SK-N-MC (cell line): ENCODE measurements around the gene RBM47.

Source experiments
- EZH2 ChIP-seq: fragments of 200-600 bp; sonication (generic); IDR thresholded peaks from one replicate; pipeline ENCODE4 v1.6.1; 2017; ENCODE audit warnings: antibody characterized with exemption
- FOXP2 ChIP-seq: optimal IDR thresholded peaks from 2 replicates; pipeline ENCODE3; 2011; ENCODE audit warnings: mild to moderate bottlenecking, moderate library complexity; ENCODE audit not compliant: insufficient read depth; ENCODE audit errors: extremely low read length, control extremely low read depth
- POLR2AphosphoS5 ChIP-seq: IDR thresholded peaks from 2 replicates; pipeline ENCODE4 v1.6.1; 2012; ENCODE audit warnings: mild to moderate bottlenecking, low read depth, low read length, borderline replicate concordance

DNA sequence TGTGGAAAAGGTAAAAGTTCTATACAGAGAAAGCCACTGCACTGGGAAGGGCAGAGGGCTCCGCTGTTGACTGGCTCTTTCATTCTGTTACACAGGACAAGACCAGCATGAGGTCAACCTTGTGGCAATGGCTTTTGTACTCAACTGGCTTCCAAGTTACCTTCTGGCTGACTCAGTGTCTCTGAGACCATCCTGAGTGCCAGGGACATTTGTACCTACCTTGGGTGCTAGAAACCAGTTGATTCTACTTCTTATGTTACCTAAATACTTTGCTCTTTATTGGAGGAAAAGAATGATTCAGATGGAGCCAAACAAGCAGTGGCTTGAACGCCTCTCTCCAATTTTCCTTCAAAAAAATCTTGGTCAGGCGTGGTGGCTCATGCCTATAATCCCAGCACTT is 123.2 kb downstream of the RBM47 start:
- TF ChIP-seq POLR2AphosphoS5 (no peak), EZH2 (no peak), FOXP2 (no peak)
